BE2C (cell line): Measurements from ENCODE around the gene YARS2.
"Not testable (repeated sequence)": the region's sequence is repeated elsewhere in the genome, so short reads cannot be mapped to it uniquely, and the experiment has no call there.

Experiments used
- DNase-seq: peaks from one replicate; pipeline ENCODE4 v3.0.0-alpha.2; 2020
- H3K27me3 ChIP-seq: fragments of 250-450 bp; sonication (Bioruptor Pico); 2 replicates; pipeline ENCODE4 v1.5.1; 2020; ENCODE audit warnings: mild to moderate bottlenecking
- H3K36me3 ChIP-seq: fragments of 250-450 bp; sonication (Bioruptor Pico); 2 replicates; pipeline ENCODE4 v1.5.1; 2020; ENCODE audit warnings: mild to moderate bottlenecking
- H3K4me1 ChIP-seq: fragments of 250-450 bp; sonication (Bioruptor Pico); 2 replicates; pipeline ENCODE4 v1.5.1; 2020
- H3K4me3 ChIP-seq: 2 replicates; pipeline ENCODE4 v1.5.1; 2011; ENCODE audit warnings: low read depth, low read length
- H3K9me3 ChIP-seq: fragments of 250-450 bp; sonication (Bioruptor Pico); 2 replicates; pipeline ENCODE4 v1.5.1; 2020
- TF ChIP-seq, protein P1 (sequence below): IDR thresholded peaks from 2 replicates; pipeline ENCODE4 v1.5.1; 2012; ENCODE audit warnings: mild to moderate bottlenecking, low read depth, low read length

The YARS2 gene

DNA sequence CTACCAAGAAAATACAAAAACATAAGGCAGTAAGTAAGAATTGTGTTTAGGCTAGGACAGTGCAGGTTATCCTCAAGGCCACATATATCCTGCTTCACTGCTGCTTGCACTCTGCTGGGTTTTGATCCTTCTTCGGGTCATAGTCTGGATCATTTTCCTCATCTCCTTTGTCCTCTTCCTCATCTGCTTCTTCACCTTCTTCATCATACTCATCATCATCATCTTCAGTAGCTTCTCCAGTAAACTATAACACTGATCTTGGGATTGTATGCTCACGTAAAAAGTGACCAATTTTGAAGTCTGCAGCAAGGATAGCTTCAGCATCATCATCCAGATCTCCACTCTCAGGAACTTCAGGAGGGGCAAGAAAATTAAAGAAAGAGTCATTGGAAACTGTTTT, 29.4 kb downstream of the YARS2 start:
- Histone ChIP-seq H3K4me3 (no peak overlapping the region), H3K4me1 (no peaks in the 10 kb centered on the region), H3K36me3 (peaks cover 62% of the 10 kb centered on the region), H3K9me3 (no peaks in the 10 kb centered on the region), H3K27me3 (no peaks in the 10 kb centered on the region)
- DNase-seq, result no peak
- TF ChIP-seq, protein P1, sequence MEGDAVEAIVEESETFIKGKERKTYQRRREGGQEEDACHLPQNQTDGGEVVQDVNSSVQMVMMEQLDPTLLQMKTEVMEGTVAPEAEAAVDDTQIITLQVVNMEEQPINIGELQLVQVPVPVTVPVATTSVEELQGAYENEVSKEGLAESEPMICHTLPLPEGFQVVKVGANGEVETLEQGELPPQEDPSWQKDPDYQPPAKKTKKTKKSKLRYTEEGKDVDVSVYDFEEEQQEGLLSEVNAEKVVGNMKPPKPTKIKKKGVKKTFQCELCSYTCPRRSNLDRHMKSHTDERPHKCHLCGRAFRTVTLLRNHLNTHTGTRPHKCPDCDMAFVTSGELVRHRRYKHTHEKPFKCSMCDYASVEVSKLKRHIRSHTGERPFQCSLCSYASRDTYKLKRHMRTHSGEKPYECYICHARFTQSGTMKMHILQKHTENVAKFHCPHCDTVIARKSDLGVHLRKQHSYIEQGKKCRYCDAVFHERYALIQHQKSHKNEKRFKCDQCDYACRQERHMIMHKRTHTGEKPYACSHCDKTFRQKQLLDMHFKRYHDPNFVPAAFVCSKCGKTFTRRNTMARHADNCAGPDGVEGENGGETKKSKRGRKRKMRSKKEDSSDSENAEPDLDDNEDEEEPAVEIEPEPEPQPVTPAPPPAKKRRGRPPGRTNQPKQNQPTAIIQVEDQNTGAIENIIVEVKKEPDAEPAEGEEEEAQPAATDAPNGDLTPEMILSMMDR, result no peak

DNA sequence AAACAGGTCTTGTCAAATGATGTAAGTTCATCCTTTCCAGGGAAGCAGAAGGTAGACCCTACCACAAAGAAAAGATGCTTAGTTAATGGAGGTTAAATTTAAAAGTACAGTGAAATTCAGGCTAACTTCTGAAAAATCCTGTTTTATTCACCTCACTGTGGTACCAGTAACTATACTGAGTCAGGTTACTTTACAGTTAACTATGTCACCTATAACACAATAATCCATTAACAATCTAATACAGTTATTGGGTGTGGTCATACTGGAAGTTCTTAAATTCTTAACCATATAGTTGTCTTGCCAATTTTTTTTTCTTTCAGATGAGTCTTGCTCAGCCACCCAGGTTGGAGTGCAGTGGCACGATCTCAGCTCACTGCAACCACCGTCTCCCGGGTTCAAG, 30.4 kb downstream of the YARS2 start:
- H3K36me3 ChIP-seq, result peaks cover 63% of the 10 kb centered on the region
- H3K9me3 ChIP-seq, DNase-seq, H3K27me3 ChIP-seq, H3K4me3 ChIP-seq, H3K4me1 ChIP-seq: not testable (repeated sequence)

DNA sequence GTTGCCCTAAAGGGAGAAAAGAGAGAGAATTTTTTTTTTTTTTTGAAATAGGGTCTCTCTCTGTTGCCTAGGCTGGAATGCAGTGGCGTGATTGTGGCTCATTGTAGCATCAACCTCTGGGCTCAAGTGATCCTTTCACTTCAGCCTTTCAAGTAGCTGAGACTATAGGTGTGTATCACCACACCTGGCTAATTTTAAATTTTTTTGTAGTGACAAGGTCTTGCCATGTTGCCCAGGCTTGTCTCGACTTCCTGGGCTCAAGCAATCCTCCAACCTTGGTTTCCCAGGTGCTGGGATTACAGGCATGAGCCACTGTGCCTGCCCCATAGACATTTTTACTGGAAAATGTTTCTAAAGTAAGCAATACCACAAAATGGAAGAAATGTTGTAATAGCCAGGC, 36.8 kb downstream of the YARS2 start:
- TF ChIP-seq, protein P1, result no peak
- Histone ChIP-seq H3K4me3 (no peak overlapping the region), H3K36me3 (peaks cover 49% of the 10 kb centered on the region), H3K9me3 (no peaks in the 10 kb centered on the region), H3K4me1 (no peaks in the 10 kb centered on the region), H3K27me3 (no peaks in the 10 kb centered on the region)
- no peak for DNase-seq

DNA sequence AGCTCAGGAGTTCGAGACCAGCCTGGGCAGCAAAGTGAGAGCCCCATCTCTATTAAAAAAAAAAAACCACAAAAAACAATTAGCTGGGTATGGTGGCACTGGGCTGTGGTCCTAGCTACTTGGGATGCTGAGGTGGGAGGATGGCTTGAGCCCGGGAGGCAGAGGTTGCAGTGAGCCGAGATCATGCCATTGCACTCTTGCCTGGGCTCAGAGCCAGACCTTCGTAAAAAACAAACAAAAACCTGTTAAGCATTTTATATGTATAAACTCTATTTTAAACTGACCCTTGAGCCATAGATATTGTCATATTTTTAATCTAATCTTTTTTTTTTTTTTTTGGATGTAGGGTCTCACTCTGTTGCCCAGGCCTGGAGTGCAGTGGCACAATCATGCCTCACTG, 40.9 kb downstream of the YARS2 start:
- Histone ChIP-seq H3K27me3 (no peaks in the 10 kb centered on the region), H3K9me3 (no peaks in the 10 kb centered on the region), H3K4me1 (no peaks in the 10 kb centered on the region), H3K36me3 (peaks cover 50% of the 10 kb centered on the region), H3K4me3 (no peak overlapping the region)
- TF ChIP-seq, protein P1, result no peak
- DNase-seq, result no peak

DNA sequence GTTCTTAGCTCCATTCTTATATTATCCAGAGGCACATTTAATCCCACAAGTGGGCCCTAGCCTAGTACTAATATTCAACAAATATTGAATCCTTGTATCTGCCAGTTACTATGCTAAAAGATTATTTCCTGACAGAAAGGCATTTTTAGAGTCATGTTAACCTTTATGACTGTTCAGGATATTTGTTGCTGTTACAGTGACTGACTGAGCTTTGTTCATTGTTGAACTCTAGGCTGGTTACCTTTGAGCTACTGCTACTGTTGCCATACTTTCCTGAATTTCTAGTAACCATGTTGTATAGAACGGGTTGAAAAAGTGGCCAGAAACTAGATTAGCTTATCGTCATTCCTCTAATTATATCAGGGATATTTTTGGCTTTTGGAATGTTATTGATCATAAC, 46.8 kb downstream of the YARS2 start:
- H3K9me3 ChIP-seq, result no peaks in the 10 kb centered on the region
- H3K4me1 ChIP-seq, result peaks cover 7% of the 10 kb centered on the region
- H3K36me3 ChIP-seq, result peaks cover 50% of the 10 kb centered on the region
- no peak overlapping the region for H3K4me3 ChIP-seq
- DNase-seq, result no peak
- no peaks in the 10 kb centered on the region for H3K27me3 ChIP-seq
- TF ChIP-seq, protein P1, result no peak

DNA sequence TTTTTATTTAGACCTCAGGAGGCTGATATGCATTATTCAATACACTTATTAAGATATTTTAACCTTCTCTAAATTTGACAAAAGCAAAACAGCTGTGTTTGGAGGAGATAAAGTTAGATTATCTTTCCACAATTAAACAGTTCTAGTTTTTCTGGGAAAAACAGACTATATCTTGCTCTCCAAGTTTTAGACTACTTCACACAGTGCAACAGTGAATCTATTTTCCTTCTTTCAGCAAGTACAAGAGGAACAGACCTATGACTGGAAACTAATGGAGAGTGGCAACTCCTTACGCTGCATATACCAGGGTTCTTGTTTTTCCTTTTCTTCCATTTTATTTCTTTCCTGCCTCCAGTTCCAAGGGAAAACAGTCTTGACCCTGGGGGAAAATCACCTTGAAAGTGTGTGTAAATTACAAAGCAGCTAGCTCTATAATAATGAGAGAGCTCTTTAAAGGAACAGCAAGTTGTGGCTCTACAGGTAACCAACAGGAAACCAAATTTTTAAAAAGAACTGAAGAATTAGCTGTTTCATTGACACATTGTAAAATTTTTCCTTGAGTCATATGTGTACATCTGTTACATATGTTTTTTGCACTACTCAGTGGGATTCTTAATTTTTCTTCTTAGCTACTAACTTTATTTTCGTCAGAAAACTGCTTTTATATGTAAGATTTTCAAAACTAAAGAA, 49.2 kb downstream of the YARS2 start:
- Histone ChIP-seq H3K9me3 (no peaks in the 10 kb centered on the region), H3K4me3 (no peak overlapping the region), H3K27me3 (no peaks in the 10 kb centered on the region), H3K36me3 (peaks cover 35% of the 10 kb centered on the region), H3K4me1 (peaks cover 7% of the 10 kb centered on the region)
- TF ChIP-seq, protein P1, result no peak
- no peak for DNase-seq
